ENCODE data around the gene STK32A.

The STK32A gene

GRCh38 chr5:147426640-147427327 is 192.0 kb downstream of the STK32A start:
- no peak for DNase-seq (ENCODE audit: low read depth)
- no peak for TF ChIP-seq CTCF (IDR thresholded peaks at IDR 0.05; ENCODE audit: insufficient read depth, low read depth, low read length, missing control alignments)
- no peak overlapping the region for H3K4me3 ChIP-seq (ENCODE audit: low read depth, low read length)

- DNase-seq (ENCODE audit: low read depth) = no peak
- TF ChIP-seq CTCF (IDR thresholded peaks at IDR 0.05; ENCODE audit: insufficient read depth, low read depth, low read length, missing control alignments) = no peak
- no peak overlapping the region for H3K4me3 ChIP-seq (ENCODE audit: low read depth, low read length)
Observed at GRCh38 chr5:147427521-147428401, 192.9 kb downstream of the STK32A start.

GRCh38 chr5:147430628-147431027 is 195.8 kb downstream of the STK32A start:
- TF ChIP-seq CTCF (IDR thresholded peaks at IDR 0.05; ENCODE audit: insufficient read depth, low read depth, low read length, missing control alignments) = no peak
- H3K4me3 ChIP-seq (ENCODE audit: low read depth, low read length) = no peak overlapping the region
- DNase-seq (ENCODE audit: low read depth) = no peak

GRCh38 chr5:147431586-147431985 is 196.8 kb downstream of the STK32A start:
- no peak overlapping the region for H3K4me3 ChIP-seq (ENCODE audit: low read depth, low read length)
- DNase-seq (ENCODE audit: low read depth) = no peak
- no peak for TF ChIP-seq CTCF (IDR thresholded peaks at IDR 0.05; ENCODE audit: insufficient read depth, low read depth, low read length, missing control alignments)

GRCh38 chr5:147432323-147432722 is 197.5 kb downstream of the STK32A start:
- DNase-seq (ENCODE audit: low read depth) = no peak
- no peak overlapping the region for H3K4me3 ChIP-seq (ENCODE audit: low read depth, low read length)
- TF ChIP-seq CTCF (IDR thresholded peaks at IDR 0.05; ENCODE audit: insufficient read depth, low read depth, low read length, missing control alignments) = no peak

GRCh38 chr5:147434049-147434448 is 199.2 kb downstream of the STK32A start:
- no peak for DNase-seq (ENCODE audit: low read depth)
- TF ChIP-seq CTCF (IDR thresholded peaks at IDR 0.05; ENCODE audit: insufficient read depth, low read depth, low read length, missing control alignments) = no peak
- no peak overlapping the region for H3K4me3 ChIP-seq (ENCODE audit: low read depth, low read length)
